ENCODE data around the gene CBX8.
"Not testable (repeated sequence)": the region's sequence is repeated elsewhere in the genome, so short reads cannot be mapped to it uniquely, and the experiment has no call there.

Gene CBX8

DNA sequence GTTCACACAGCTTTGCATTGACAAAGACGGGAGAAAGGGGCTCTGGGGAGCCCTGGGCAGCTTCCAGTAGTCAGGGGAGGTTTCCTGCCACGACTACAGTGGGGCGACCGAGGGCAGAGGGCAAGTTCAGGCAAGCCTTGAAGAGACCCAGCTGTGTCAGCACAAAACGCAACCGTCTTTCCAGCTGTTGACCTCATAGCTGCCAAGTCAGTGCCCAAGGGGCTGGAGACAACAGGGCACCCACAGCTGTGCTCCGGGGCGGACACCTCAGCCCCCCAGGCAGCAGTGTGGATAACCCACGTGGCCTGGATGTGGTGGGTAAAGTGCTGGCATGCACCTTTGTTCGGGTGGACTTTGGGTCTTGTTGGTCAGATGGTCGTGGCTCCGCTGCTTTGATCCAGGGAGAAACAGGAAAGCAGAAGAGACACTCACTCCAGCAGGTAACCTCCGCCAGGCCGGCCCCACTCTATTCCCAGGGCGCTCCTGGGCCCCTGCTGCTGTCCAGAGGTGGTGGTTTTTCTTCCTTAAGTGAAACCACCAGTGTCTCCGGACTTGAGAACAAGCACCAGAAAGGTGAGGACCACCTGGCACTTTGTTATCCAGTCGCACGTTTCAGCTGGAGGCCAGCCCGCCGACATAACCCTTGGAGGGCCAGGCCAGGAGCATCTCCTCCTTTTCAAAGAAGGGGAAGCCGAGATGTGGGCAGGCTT is 36.5 kb downstream of the CBX8 start:
- Histone ChIP-seq H3K79me2 (ENCODE audit: low read length) (no peaks in the 10 kb centered on the region), H3K27me3 (ENCODE audit: low read depth, low read length) (peaks cover 4% of the 10 kb centered on the region; the same call in 1 of the 2 replicates), H2AFZ (ENCODE audit: low read depth, low read length) (no peak overlapping the region), H3K9me3 (ENCODE audit: insufficient read depth, low read length) (no peaks in the 10 kb centered on the region), H3K4me3 (ENCODE audit: low read length) (no peak overlapping the region), H3K36me3 (replicated peaks; ENCODE audit: low read depth, low read length) (no peaks in the 10 kb centered on the region), H4K20me1 (ENCODE audit: insufficient read depth, low read length) (no peaks in the 10 kb centered on the region), H3K27ac (ENCODE audit: low read length) (no peak overlapping the region), H3K4me2 (ENCODE audit: low read length) (no peak overlapping the region), H3K4me1 (ENCODE audit: low read length) (peaks cover 12% of the 10 kb centered on the region), H3K9ac (ENCODE audit: low read length) (no peak overlapping the region)
- TF ChIP-seq CTCF (IDR thresholded peaks at IDR 0.05; ENCODE audit: low read depth, low read length), result no peak
- TF ChIP-seq EZH2phosphoT487 (IDR thresholded peaks at IDR 0.05; ENCODE audit: low read depth), result no peak

- Histone ChIP-seq H3K36me3 (replicated peaks; ENCODE audit: low read depth, low read length) (no peaks in the 10 kb centered on the region), H4K20me1 (ENCODE audit: insufficient read depth, low read length) (no peaks in the 10 kb centered on the region), H3K4me2 (ENCODE audit: low read length) (no peak overlapping the region), H2AFZ (ENCODE audit: low read depth, low read length) (no peak overlapping the region), H3K27ac (ENCODE audit: low read length) (no peak overlapping the region), H3K4me1 (ENCODE audit: low read length) (peaks cover 12% of the 10 kb centered on the region), H3K9me3 (ENCODE audit: insufficient read depth, low read length) (no peaks in the 10 kb centered on the region), H3K9ac (ENCODE audit: low read length) (no peak overlapping the region), H3K4me3 (ENCODE audit: low read length) (no peak overlapping the region), H3K27me3 (ENCODE audit: low read depth, low read length) (peaks cover 2% of the 10 kb centered on the region; the same call in 1 of the 2 replicates), H3K79me2 (ENCODE audit: low read length) (no peaks in the 10 kb centered on the region)
- TF ChIP-seq CTCF (IDR thresholded peaks at IDR 0.05; ENCODE audit: low read depth, low read length) (no peak), EZH2phosphoT487 (IDR thresholded peaks at IDR 0.05; ENCODE audit: low read depth) (no peak)
Observed at GRCh38 chr17:79758271-79758670, 38.6 kb downstream of the CBX8 start.

DNA sequence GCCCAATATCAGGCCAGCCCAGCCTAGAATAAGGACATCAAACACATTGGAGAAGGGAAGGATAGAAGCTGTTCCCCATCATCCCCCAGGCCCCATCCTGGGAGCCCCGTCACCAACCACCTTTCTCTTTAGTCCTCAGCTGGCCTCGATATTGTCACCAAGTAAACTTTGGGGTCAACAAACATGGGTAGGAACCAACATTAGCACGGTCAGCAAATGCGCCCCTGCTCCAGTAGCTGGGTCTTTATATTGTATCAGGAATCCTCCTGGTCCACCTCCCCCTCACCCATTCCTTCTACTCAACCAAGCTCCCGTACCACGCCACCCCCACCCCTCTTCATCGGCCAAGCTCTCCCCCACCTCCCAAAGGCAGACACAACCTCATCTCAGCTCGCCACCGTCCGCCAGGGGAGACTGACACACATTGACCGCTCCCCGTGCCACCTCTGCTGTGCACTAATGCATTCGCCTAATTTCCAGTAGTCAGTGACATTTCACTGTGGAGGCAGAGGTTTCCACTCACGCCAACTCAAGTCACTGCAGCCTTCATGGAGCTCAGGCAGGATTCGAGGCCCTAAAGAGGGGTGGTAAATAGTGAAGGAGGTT is 39.6 kb downstream of the CBX8 start:
- peaks cover 3% of the 10 kb centered on the region; the same call in 1 of the 2 replicates for H3K27me3 ChIP-seq (ENCODE audit: low read depth, low read length)
- no peak overlapping the region for H3K27ac ChIP-seq (ENCODE audit: low read length)
- no peaks in the 10 kb centered on the region for H3K79me2 ChIP-seq (ENCODE audit: low read length)
- no peaks in the 10 kb centered on the region for H3K9me3 ChIP-seq (ENCODE audit: insufficient read depth, low read length)
- H3K4me3 ChIP-seq (ENCODE audit: low read length), result no peak overlapping the region
- H3K4me1 ChIP-seq (ENCODE audit: low read length), result peaks cover 5% of the 10 kb centered on the region
- TF ChIP-seq EZH2phosphoT487 (IDR thresholded peaks at IDR 0.05; ENCODE audit: low read depth), result no peak
- no peak for TF ChIP-seq CTCF (IDR thresholded peaks at IDR 0.05; ENCODE audit: low read depth, low read length)
- no peak overlapping the region for H3K9ac ChIP-seq (ENCODE audit: low read length)
- no peaks in the 10 kb centered on the region for H4K20me1 ChIP-seq (ENCODE audit: insufficient read depth, low read length)
- no peak overlapping the region for H2AFZ ChIP-seq (ENCODE audit: low read depth, low read length)
- no peaks in the 10 kb centered on the region for H3K36me3 ChIP-seq (replicated peaks; ENCODE audit: low read depth, low read length)
- H3K4me2 ChIP-seq (ENCODE audit: low read length), result no peak overlapping the region

DNA sequence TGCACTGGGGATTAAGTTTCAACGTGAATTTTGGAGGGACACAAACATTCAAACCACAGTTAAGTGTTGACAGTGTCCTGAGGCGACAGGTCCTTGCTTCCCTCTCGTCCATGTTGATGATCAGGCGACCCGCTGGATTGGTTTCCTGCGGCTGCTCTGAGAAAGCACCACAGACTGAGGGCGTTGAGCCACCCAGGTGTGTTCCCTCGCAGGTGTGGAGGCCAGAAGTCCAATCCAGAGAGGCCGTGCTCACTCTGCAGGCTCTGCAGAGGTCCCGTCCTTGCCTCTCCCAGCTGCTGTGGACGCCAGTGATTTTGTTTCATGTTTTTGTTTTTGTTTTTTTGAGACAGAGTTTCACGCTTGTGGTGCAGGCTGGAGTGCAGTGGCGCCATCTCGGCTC is 41.3 kb downstream of the CBX8 start:
- TF ChIP-seq CTCF (IDR thresholded peaks at IDR 0.05; ENCODE audit: low read depth, low read length) (no peak), EZH2phosphoT487 (IDR thresholded peaks at IDR 0.05; ENCODE audit: low read depth) (no peak)
- H3K4me1 ChIP-seq (ENCODE audit: low read length), result peaks cover 8% of the 10 kb centered on the region
- no peak overlapping the region for H2AFZ ChIP-seq (ENCODE audit: low read depth, low read length)
- H3K4me2 ChIP-seq (ENCODE audit: low read length), result no peak overlapping the region
- no peaks in the 10 kb centered on the region for H3K79me2 ChIP-seq (ENCODE audit: low read length)
- no peak overlapping the region for H3K4me3 ChIP-seq (ENCODE audit: low read length)
- H3K9ac ChIP-seq (ENCODE audit: low read length), result no peak overlapping the region
- no peaks in the 10 kb centered on the region for H3K9me3 ChIP-seq (ENCODE audit: insufficient read depth, low read length)
- no peaks in the 10 kb centered on the region for H3K36me3 ChIP-seq (replicated peaks; ENCODE audit: low read depth, low read length)
- peaks cover 9% of the 10 kb centered on the region; the same call in 1 of the 2 replicates for H3K27me3 ChIP-seq (ENCODE audit: low read depth, low read length)
- H3K27ac ChIP-seq (ENCODE audit: low read length), result no peak overlapping the region
- no peaks in the 10 kb centered on the region for H4K20me1 ChIP-seq (ENCODE audit: insufficient read depth, low read length)

GRCh38 chr17:79754903-79755302 is 42.0 kb downstream of the CBX8 start:
- peaks cover 13% of the 10 kb centered on the region for H3K4me1 ChIP-seq (ENCODE audit: low read length)
- H2AFZ ChIP-seq (ENCODE audit: low read depth, low read length); H4K20me1 ChIP-seq (ENCODE audit: insufficient read depth, low read length); H3K79me2 ChIP-seq (ENCODE audit: low read length); H3K36me3 ChIP-seq (replicated peaks; ENCODE audit: low read depth, low read length); H3K4me2 ChIP-seq (ENCODE audit: low read length); H3K9ac ChIP-seq (ENCODE audit: low read length); H3K9me3 ChIP-seq (ENCODE audit: insufficient read depth, low read length); H3K27ac ChIP-seq (ENCODE audit: low read length); H3K4me3 ChIP-seq (ENCODE audit: low read length); H3K27me3 ChIP-seq (ENCODE audit: low read depth, low read length): not testable (repeated sequence)

All from OCI-LY3 (cell line).